ENCODE data around the gene MYLK4.

MYLK4 gene

DNA sequence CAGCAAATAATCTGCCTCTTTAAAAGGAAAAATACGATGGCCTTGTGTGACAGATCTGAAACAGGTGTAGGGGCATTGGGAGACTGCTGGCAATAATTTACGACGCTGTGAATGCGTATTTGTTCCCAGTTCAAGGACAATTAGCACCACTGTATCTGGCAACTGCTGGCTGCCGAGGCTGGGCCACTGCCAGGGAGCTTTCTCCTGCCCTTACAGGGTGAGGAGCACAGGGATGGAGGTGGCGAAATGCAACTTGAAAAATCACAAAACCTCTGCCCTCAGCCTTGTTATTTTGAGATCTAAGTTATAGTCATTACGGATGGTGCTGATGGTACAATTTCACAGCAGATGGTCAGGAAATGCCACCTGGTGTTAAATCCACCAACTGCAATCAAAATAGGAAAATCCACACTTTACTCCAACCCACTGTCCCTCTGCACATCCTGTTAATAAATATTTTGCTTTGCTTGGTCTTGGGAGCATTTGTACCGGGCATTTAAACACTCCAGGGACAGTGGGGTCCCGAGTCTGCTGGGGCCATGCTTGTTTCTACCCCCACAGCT is 6.4 kb downstream of the MYLK4 start:
- TF ChIP-seq, protein P1, sequence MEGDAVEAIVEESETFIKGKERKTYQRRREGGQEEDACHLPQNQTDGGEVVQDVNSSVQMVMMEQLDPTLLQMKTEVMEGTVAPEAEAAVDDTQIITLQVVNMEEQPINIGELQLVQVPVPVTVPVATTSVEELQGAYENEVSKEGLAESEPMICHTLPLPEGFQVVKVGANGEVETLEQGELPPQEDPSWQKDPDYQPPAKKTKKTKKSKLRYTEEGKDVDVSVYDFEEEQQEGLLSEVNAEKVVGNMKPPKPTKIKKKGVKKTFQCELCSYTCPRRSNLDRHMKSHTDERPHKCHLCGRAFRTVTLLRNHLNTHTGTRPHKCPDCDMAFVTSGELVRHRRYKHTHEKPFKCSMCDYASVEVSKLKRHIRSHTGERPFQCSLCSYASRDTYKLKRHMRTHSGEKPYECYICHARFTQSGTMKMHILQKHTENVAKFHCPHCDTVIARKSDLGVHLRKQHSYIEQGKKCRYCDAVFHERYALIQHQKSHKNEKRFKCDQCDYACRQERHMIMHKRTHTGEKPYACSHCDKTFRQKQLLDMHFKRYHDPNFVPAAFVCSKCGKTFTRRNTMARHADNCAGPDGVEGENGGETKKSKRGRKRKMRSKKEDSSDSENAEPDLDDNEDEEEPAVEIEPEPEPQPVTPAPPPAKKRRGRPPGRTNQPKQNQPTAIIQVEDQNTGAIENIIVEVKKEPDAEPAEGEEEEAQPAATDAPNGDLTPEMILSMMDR (IDR thresholded peaks at IDR 0.05; ENCODE audit: control insufficient read depth, extremely low read depth, insufficient read depth) = peak; percentile 42
- 0 out of 2 replicates have a peak overlapping the region, but pooled peaks have one; percentile 10 for H3K4me3 ChIP-seq (ENCODE audit: low read depth, low read length)
- DNase-seq (ENCODE audit: low read depth) = no peak

DNA sequence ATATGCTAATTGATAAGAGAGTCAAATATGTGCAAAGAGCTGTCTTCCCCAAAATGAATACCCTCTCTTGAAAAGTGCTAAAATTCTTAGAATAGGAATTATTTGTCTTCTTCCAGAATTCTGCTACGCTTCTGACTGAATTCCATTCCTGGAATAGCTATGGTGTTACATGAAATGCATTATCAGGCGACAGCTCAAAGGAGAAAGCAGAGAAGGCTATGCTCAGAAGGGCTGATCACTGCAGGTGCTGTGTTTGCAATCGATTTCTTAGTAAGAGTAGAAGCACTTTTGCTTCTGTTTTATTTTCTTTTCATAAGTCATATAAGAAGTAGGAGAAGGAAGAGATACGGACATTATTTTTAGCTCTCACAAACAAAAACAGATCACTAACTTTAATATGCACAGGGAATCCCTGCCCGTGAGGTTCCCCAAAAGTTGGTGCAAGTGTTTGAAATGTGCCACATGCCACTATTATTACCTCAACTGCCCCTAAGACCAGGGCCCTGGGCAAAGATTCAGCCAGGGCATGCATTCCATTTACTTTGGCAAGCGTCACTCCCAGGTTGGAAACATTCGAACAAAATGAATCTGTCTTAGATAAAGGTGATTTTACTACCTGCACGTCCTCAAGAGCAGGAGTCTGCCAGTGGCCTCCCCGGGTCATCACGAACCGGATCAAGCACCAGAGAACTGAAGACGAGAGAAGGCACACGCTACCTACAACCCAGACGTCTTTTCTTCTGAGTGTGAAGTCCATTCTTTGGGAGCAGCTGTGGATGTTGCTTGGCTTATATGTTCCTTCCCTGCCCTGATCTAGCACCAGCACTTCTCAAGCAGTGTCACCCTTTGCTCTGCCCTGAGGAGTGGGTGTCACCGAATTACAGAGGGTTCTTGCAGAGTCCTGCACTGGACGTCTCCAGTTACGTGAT is 7.2 kb downstream of the MYLK4 start:
- TF ChIP-seq, protein P1 (IDR thresholded peaks at IDR 0.05; ENCODE audit: control insufficient read depth, extremely low read depth, insufficient read depth) = no peak
- DNase-seq (ENCODE audit: low read depth) = no peak
- H3K4me3 ChIP-seq (ENCODE audit: low read depth, low read length) = peak overlapping the region; percentile 10; the same call in 1 of the 2 replicates

DNA sequence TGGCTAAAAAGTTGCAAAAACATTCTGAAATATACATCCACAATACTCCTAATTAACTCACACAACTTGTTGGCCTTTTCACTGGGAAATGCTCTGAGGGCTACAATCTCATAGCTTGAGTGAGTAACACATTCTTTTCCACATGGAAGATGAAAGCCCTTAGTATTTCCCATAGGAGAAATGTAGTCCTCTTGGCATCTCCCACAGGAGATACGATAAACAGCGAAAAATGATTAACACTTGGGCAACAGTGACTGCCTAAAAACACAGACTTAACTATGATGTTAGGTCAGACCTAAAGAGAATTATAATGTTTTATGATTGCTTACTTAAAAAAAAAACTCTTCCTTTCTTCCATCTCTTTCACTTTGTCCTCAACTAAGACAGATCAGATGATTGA is 9.0 kb downstream of the MYLK4 start:
- TF ChIP-seq, protein P1 (IDR thresholded peaks at IDR 0.05; ENCODE audit: control insufficient read depth, extremely low read depth, insufficient read depth) = no peak
- DNase-seq (ENCODE audit: low read depth) = no peak
- H3K4me3 ChIP-seq (ENCODE audit: low read depth, low read length) = no peak overlapping the region

DNA sequence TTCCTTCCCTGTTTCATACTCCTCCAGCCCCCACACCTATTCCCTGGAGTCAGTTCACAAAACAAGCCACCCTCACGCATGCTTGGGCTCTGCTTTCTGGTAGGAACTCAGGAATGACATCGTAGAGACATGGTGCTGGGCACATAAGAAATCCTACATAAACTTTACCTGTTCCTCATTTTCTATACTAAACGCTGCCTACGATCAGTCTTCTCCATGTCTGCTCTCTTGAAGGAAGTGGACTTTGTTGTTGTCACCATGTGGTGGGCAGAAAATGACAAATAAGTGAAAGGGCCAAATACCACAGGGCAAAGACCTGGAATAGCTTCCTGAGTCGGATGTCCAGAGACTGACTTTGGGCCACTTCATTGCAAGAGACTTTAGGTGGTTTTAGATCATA is 10.1 kb downstream of the MYLK4 start:
- TF ChIP-seq, protein P1 (IDR thresholded peaks at IDR 0.05; ENCODE audit: control insufficient read depth, extremely low read depth, insufficient read depth) = no peak
- no peak for DNase-seq (ENCODE audit: low read depth)
- no peak overlapping the region for H3K4me3 ChIP-seq (ENCODE audit: low read depth, low read length)

DNA sequence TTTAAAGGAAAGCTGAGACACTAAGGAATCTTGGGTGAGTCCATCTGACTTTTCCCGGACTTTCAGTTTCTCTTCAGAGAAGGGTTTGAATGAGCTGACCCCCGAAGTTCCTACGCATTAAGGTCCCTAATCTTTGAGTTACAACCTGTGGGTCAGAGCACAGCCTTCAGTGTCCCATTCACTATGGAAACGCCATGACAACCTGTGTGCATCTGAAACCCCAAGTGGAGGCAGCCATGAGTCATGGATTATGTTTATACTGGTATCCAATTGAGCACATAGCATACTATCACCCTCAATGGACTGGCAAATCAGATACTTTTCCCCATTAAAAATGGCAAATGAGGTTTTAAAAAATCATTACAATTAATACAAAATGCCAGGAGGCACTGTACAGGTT is 11.4 kb downstream of the MYLK4 start:
- TF ChIP-seq, protein P1 (IDR thresholded peaks at IDR 0.05; ENCODE audit: control insufficient read depth, extremely low read depth, insufficient read depth) = no peak
- no peak for DNase-seq (ENCODE audit: low read depth)
- H3K4me3 ChIP-seq (ENCODE audit: low read depth, low read length) = no peak overlapping the region

DNA sequence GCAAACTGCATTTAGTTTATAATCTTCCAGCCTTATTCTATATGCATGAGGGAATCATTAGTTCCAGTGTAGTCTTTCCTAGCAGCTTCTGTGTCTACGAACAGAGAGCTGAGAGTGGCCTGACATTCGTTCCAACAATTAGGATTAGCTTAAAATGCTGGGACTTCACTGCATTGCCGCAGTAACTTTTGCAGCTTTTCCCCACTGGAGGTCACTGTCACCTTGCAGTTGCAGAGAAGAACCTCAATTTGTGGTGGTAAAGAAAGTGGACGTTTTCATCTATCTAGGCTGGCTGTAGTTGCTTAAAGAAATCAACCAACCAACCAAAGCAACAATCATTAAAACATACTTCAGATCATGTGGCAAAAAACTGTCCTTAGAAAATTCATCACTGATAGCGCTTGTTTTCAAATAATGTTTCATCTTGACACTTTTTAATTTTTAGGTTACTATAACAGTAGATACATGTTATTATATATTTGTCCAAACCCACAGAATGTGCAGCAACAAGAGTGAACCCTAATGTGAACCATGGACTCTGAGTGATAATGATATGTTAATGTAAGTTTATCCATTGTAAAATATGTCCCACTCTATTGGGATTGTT is 12.2 kb downstream of the MYLK4 start:
- TF ChIP-seq, protein P1 (IDR thresholded peaks at IDR 0.05; ENCODE audit: control insufficient read depth, extremely low read depth, insufficient read depth) = peak; percentile 91
- no peak for DNase-seq (ENCODE audit: low read depth)
- H3K4me3 ChIP-seq (ENCODE audit: low read depth, low read length) = no peak overlapping the region
